Karpas-422 (cell line): ENCODE data around the gene TTLL10. TPM values are rescaled to one million over a fixed set of nuclear protein-coding genes. Genes with fewer than 3 reads are reported as not detected.

Experiments
- DNase-seq: peaks from one replicate; pipeline ENCODE4 v3.0.0-alpha.2; 2015
- H2AFZ ChIP-seq: fragments of 200-600 bp; sonication (generic); 2 replicates; pipeline ENCODE4 v1.6.1; 2014; ENCODE audit warnings: antibody characterized with exemption, low read length, mixed read lengths
- H3K27ac ChIP-seq: fragments of 200-600 bp; sonication (generic); 2 replicates; pipeline ENCODE4 v1.5.1; 2014; ENCODE audit warnings: mild to moderate bottlenecking, low read length, moderate library complexity
- H3K27me3 ChIP-seq: fragments of 200-600 bp; sonication (generic); 2 replicates; pipeline ENCODE4 v1.6.1; 2014; ENCODE audit warnings: low read length, mixed read lengths
- H3K36me3 ChIP-seq: fragments of 200-600 bp; sonication (generic); 2 replicates; pipeline ENCODE4 v1.6.1; 2014; ENCODE audit warnings: low read length, mixed read lengths; ENCODE audit not compliant: insufficient read depth
- H3K4me1 ChIP-seq: fragments of 200-600 bp; sonication (generic); 2 replicates; pipeline ENCODE4 v1.6.1; 2014; ENCODE audit warnings: mild to moderate bottlenecking, low read length, mixed read lengths
- H3K4me2 ChIP-seq: fragments of 200-600 bp; sonication (generic); 2 replicates; pipeline ENCODE4 v1.6.1; 2014; ENCODE audit warnings: low read length, low read depth, mild to moderate bottlenecking; ENCODE audit not compliant: poor library complexity, severe bottlenecking
- H3K4me3 ChIP-seq: fragments of 200-600 bp; sonication (generic); 2 replicates; pipeline ENCODE4 v1.5.1; 2014; ENCODE audit warnings: mild to moderate bottlenecking, antibody characterized with exemption, low read length, mixed read lengths
- H3K79me2 ChIP-seq: fragments of 200-600 bp; sonication (generic); 2 replicates; pipeline ENCODE4 v1.6.1; 2014; ENCODE audit warnings: mild to moderate bottlenecking, low read length, mixed read lengths
- H3K9ac ChIP-seq: fragments of 200-600 bp; sonication (generic); 2 replicates; pipeline ENCODE4 v1.6.0; 2014; ENCODE audit warnings: low read length
- H3K9me2 ChIP-seq: fragments of 200-600 bp; sonication (generic), shearing (Covaris generic); replicated peaks from 2 replicates; pipeline ENCODE4 v1.6.0; 2014; ENCODE audit warnings: mild to moderate bottlenecking, low read length, moderate library complexity; ENCODE audit not compliant: insufficient read depth
- H3K9me3 ChIP-seq: fragments of 300-700, 200-600 bp; sonication (generic); 2 replicates; pipeline ENCODE4 v1.6.1; 2014; ENCODE audit warnings: low read length, mixed read lengths
- H4K20me1 ChIP-seq: fragments of 200-600 bp; sonication (generic); 2 replicates; pipeline ENCODE4 v1.6.1; 2014; ENCODE audit warnings: mild to moderate bottlenecking, antibody characterized with exemption, low read length, low read depth; ENCODE audit not compliant: insufficient read depth
- total RNA-seq: library from RNA; depleted of rRNA; stranded (reverse); fragments of >200 nt; shearing (Covaris generic); gene quantifications from 2 replicates; pipeline ENCODE4 v1.2.3, GENCODE V29; 2014; ENCODE audit warnings: low replicate concordance

Gene TTLL10
- total RNA-seq, 1 experiment from 2014 or later, result not detected

GRCh38 chr1:1157914-1158710 lies 15.6 kb upstream of the TTLL10 start:
- Histone ChIP-seq H3K4me2 (peak overlapping the region; percentile 90), H3K9me3 (peaks cover 7% of the 10 kb centered on the region; the same call in 1 of the 2 replicates), H3K9ac (peak overlapping the region; percentile 83), H2AFZ (peak overlapping the region; percentile 89), H3K36me3 (no peaks in the 10 kb centered on the region), H3K4me1 (peaks cover 12% of the 10 kb centered on the region), H3K27ac (no peak overlapping the region), H3K4me3 (peak overlapping the region; percentile 93), H4K20me1 (no peaks in the 10 kb centered on the region), H3K9me2 (no peaks in the 10 kb centered on the region), H3K79me2 (no peaks in the 10 kb centered on the region), H3K27me3 (no peaks in the 10 kb centered on the region)
- peak; percentile 61 for DNase-seq

- Histone ChIP-seq H3K9me2 (no peaks in the 10 kb centered on the region), H3K27ac (no peak overlapping the region), H3K9me3 (no peaks in the 10 kb centered on the region), H3K36me3 (no peaks in the 10 kb centered on the region), H3K9ac (no peak overlapping the region), H3K4me3 (no peak overlapping the region), H3K4me1 (peaks cover 18% of the 10 kb centered on the region), H3K79me2 (no peaks in the 10 kb centered on the region), H4K20me1 (no peaks in the 10 kb centered on the region), H2AFZ (no peak overlapping the region), H3K27me3 (no peaks in the 10 kb centered on the region), H3K4me2 (no peak overlapping the region)
- DNase-seq, result no peak
These were observed 13.3 kb upstream of the TTLL10 start for GRCh38 chr1:1160281-1160930.

GRCh38 chr1:1161078-1161682 lies 12.5 kb upstream of the TTLL10 start:
- H3K36me3 ChIP-seq, result no peaks in the 10 kb centered on the region
- H3K4me1 ChIP-seq, result peaks cover 18% of the 10 kb centered on the region
- DNase-seq, result no peak

DNA sequence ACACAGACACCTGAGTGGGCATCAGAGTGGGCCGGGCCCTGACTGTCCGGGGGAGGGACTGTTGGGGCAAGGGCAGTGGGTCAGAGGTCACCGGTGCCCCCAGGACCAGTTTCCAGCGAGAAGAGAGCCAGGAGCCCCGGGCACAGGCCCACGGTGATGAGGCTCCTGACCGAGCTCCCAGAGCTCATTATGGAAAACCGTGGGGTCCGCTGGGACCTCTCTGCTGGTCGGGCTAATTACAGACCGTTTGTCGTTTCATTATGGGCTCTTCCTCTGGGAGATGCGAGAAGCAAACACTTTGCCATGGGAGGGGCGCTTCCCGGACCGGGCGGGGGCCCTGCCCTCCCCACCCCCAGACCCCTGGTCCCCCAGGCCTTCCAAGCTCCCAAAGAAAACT lies 12.0 kb upstream of the TTLL10 start:
- Histone ChIP-seq H3K79me2 (no peaks in the 10 kb centered on the region), H3K4me1 (peaks cover 18% of the 10 kb centered on the region), H3K4me3 (no peak overlapping the region), H3K9me2 (no peaks in the 10 kb centered on the region), H3K9ac (no peak overlapping the region), H3K9me3 (no peaks in the 10 kb centered on the region), H3K36me3 (no peaks in the 10 kb centered on the region), H3K27me3 (no peaks in the 10 kb centered on the region), H3K4me2 (no peak overlapping the region), H3K27ac (no peak overlapping the region), H2AFZ (no peak overlapping the region), H4K20me1 (no peaks in the 10 kb centered on the region)
- DNase-seq, result no peak

More at GRCh38 chr1:1161078-1161682, 12.5 kb upstream of the TTLL10 start:
- Histone ChIP-seq H3K9me2 (no peaks in the 10 kb centered on the region), H3K27me3 (no peaks in the 10 kb centered on the region), H4K20me1 (no peaks in the 10 kb centered on the region), H2AFZ (no peak overlapping the region), H3K4me3 (no peak overlapping the region), H3K79me2 (no peaks in the 10 kb centered on the region), H3K4me2 (no peak overlapping the region), H3K27ac (no peak overlapping the region), H3K9me3 (no peaks in the 10 kb centered on the region), H3K9ac (no peak overlapping the region)

- DNase-seq, result no peak
- Histone ChIP-seq H3K4me1 (peaks cover 13% of the 10 kb centered on the region), H3K79me2 (no peaks in the 10 kb centered on the region), H3K27me3 (no peaks in the 10 kb centered on the region), H3K9me2 (no peaks in the 10 kb centered on the region), H3K9me3 (no peaks in the 10 kb centered on the region), H2AFZ (no peak overlapping the region), H3K4me2 (no peak overlapping the region), H3K27ac (no peak overlapping the region), H4K20me1 (no peaks in the 10 kb centered on the region), H3K9ac (no peak overlapping the region), H3K4me3 (no peak overlapping the region), H3K36me3 (no peaks in the 10 kb centered on the region)
These were observed 10.8 kb upstream of the TTLL10 start for GRCh38 chr1:1162597-1163537.

- no peaks in the 10 kb centered on the region for H3K36me3 ChIP-seq
- no peaks in the 10 kb centered on the region for H3K9me2 ChIP-seq
- no peaks in the 10 kb centered on the region for H3K9me3 ChIP-seq
- no peak overlapping the region for H3K9ac ChIP-seq
- H2AFZ ChIP-seq, result no peak overlapping the region
- no peaks in the 10 kb centered on the region for H3K27me3 ChIP-seq
- H3K4me2 ChIP-seq, result no peak overlapping the region
- H4K20me1 ChIP-seq, result no peaks in the 10 kb centered on the region
- no peaks in the 10 kb centered on the region for H3K79me2 ChIP-seq
- no peak overlapping the region for H3K4me3 ChIP-seq
- H3K27ac ChIP-seq, result no peak overlapping the region
- H3K4me1 ChIP-seq, result peaks cover 7% of the 10 kb centered on the region
- DNase-seq, result no peak
These were observed 10.1 kb upstream of the TTLL10 start for GRCh38 chr1:1163538-1164070.

DNA sequence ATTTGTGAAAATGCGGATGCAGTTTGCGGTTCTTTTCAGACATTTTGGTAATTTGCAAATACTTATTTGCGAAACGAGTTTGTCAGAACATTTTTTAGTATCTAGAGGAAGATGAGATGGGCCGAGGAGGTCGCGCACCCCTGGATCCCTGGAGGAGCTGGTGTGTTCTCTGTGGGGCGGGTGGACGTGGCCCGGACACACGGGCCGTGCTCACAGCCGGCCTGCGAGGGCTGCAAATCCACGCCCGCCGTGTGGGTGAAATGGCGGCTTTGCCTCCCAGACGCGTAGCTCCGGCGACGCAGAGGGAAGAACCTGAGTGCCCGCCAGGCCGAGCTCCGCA lies 9.3 kb upstream of the TTLL10 start:
- no peak overlapping the region for H3K4me3 ChIP-seq
- H4K20me1 ChIP-seq, result no peaks in the 10 kb centered on the region
- no peaks in the 10 kb centered on the region for H3K9me2 ChIP-seq
- H3K4me1 ChIP-seq, result peaks cover 7% of the 10 kb centered on the region
- H3K79me2 ChIP-seq, result no peaks in the 10 kb centered on the region
- no peaks in the 10 kb centered on the region for H3K9me3 ChIP-seq
- H2AFZ ChIP-seq, result no peak overlapping the region
- H3K36me3 ChIP-seq, result no peaks in the 10 kb centered on the region
- no peaks in the 10 kb centered on the region for H3K27me3 ChIP-seq
- no peak overlapping the region for H3K9ac ChIP-seq
- no peak overlapping the region for H3K4me2 ChIP-seq
- no peak for DNase-seq
- no peak overlapping the region for H3K27ac ChIP-seq
